ENCODE results near the gene NOS1AP.

NOS1AP gene

GRCh38 chr1:162214202-162214601 lies 144.7 kb downstream of the NOS1AP start:
- WGBS (ENCODE audit: insufficient coverage, insufficient read length), result no CpG with 5 or more reads among the region's 6 CpGs
- H3K9me3 ChIP-seq (ENCODE audit: control insufficient read depth, insufficient read depth, low read length), result no peaks in the 10 kb centered on the region
- no peaks in the 10 kb centered on the region for H3K27me3 ChIP-seq (ENCODE audit: control insufficient read depth, insufficient read depth, low read length)
- no peaks in the 10 kb centered on the region for H3K36me3 ChIP-seq (ENCODE audit: control insufficient read depth, insufficient read depth, low read length)
- H3K27ac ChIP-seq (ENCODE audit: low read length), result no peak overlapping the region
- H3K4me3 ChIP-seq (ENCODE audit: low read length), result no peak overlapping the region
- DNase-seq (ENCODE audit: low read depth, low spot score), result no peak
- H3K4me1 ChIP-seq (ENCODE audit: control insufficient read depth, insufficient read depth, low read length), result peaks cover 14% of the 10 kb centered on the region; the same call in 1 of the 2 replicates

DNA sequence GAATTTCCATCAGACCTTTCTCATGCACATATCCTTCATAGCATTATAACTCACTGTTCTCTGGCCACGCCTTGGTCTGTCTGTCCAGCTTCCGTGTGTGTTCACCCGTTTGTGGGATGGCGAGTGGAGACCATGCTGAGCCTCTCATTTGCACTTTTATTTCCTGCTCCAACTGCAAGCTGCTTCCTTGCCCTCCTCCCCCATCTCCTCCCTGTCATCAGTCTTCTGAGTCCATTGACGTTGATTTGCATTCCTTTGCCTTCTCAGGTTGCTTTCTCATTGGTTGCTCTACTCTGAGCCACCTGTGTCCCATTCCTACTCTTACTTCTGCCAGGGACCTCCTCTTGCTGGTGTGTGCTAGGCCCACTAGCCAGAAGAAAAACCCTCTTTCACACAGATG lies 146.4 kb downstream of the NOS1AP start:
- Histone ChIP-seq H3K36me3 (ENCODE audit: control insufficient read depth, insufficient read depth, low read length) (no peaks in the 10 kb centered on the region), H3K4me1 (ENCODE audit: control insufficient read depth, insufficient read depth, low read length) (peaks cover 17% of the 10 kb centered on the region), H3K9me3 (ENCODE audit: control insufficient read depth, insufficient read depth, low read length) (no peaks in the 10 kb centered on the region), H3K27ac (ENCODE audit: low read length) (no peak overlapping the region), H3K4me3 (ENCODE audit: low read length) (no peak overlapping the region), H3K27me3 (ENCODE audit: control insufficient read depth, insufficient read depth, low read length) (no peaks in the 10 kb centered on the region)
- no CpG with 5 or more reads among the region's 5 CpGs for WGBS (ENCODE audit: insufficient coverage, insufficient read length)
- DNase-seq (ENCODE audit: low read depth, low spot score), result no peak

DNA sequence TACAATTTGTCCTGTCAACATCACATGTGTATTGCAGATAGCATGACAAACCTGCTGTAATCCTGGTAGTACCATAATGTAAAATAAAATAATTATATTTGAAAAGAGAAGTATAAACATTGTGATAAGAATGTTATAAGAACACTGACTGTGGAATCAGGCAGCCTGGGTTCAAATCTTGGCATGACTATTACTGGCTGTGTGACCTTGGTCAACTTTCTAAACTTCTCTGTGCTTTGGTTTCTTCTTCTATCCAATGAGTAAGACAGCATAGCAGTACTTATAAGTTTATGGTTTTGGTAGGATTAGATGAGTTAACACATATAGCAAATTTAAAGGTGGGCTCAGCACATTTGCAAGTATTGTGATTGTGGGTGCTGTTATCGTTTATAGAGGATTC lies 147.1 kb downstream of the NOS1AP start:
- no peaks in the 10 kb centered on the region for H3K36me3 ChIP-seq (ENCODE audit: control insufficient read depth, insufficient read depth, low read length)
- peaks cover 17% of the 10 kb centered on the region for H3K4me1 ChIP-seq (ENCODE audit: control insufficient read depth, insufficient read depth, low read length)
- H3K9me3 ChIP-seq (ENCODE audit: control insufficient read depth, insufficient read depth, low read length), result no peaks in the 10 kb centered on the region
- no CpG with 5 or more reads among the region's 1 CpG for WGBS (ENCODE audit: insufficient coverage, insufficient read length)
- H3K4me3 ChIP-seq (ENCODE audit: low read length), result no peak overlapping the region
- H3K27me3 ChIP-seq (ENCODE audit: control insufficient read depth, insufficient read depth, low read length), result no peaks in the 10 kb centered on the region
- no peak overlapping the region for H3K27ac ChIP-seq (ENCODE audit: low read length)
- DNase-seq (ENCODE audit: low read depth, low spot score), result no peak

- H3K27me3 ChIP-seq (ENCODE audit: control insufficient read depth, insufficient read depth, low read length), result no peaks in the 10 kb centered on the region
- WGBS (ENCODE audit: insufficient coverage, insufficient read length), result no CpG with 5 or more reads among the region's 1 CpG
- no peak overlapping the region for H3K27ac ChIP-seq (ENCODE audit: low read length)
- H3K4me1 ChIP-seq (ENCODE audit: control insufficient read depth, insufficient read depth, low read length), result peaks cover 17% of the 10 kb centered on the region
- H3K4me3 ChIP-seq (ENCODE audit: low read length), result no peak overlapping the region
- no peak for DNase-seq (ENCODE audit: low read depth, low spot score)
- H3K9me3 ChIP-seq (ENCODE audit: control insufficient read depth, insufficient read depth, low read length), result no peaks in the 10 kb centered on the region
- no peaks in the 10 kb centered on the region for H3K36me3 ChIP-seq (ENCODE audit: control insufficient read depth, insufficient read depth, low read length)
These were observed 148.2 kb downstream of the NOS1AP start for GRCh38 chr1:162217706-162218105.

DNA sequence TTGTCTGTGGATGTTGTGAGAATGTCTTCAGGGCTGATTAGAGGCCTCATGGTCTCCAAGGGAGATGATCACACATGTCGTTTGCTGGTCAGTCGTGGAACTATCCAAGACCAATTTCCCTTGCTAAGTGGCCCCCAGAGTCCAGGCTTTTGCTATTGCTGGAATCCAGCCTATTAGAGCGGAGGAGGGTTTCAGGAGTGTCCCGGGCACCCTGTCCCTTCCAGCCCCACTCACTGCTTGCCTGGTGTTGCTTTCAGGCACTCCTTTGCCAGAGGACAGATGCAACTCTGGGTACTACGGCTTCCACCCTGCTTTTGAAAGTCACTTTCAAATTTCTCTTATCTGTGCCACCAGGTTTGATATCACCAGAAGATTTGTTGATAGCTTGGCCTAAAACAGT lies 149.1 kb downstream of the NOS1AP start:
- Histone ChIP-seq H3K36me3 (ENCODE audit: control insufficient read depth, insufficient read depth, low read length) (no peaks in the 10 kb centered on the region), H3K27ac (ENCODE audit: low read length) (no peak overlapping the region), H3K9me3 (ENCODE audit: control insufficient read depth, insufficient read depth, low read length) (no peaks in the 10 kb centered on the region), H3K4me3 (ENCODE audit: low read length) (no peak overlapping the region), H3K27me3 (ENCODE audit: control insufficient read depth, insufficient read depth, low read length) (no peaks in the 10 kb centered on the region), H3K4me1 (ENCODE audit: control insufficient read depth, insufficient read depth, low read length) (peaks cover 14% of the 10 kb centered on the region)
- no CpG with 5 or more reads among the region's 5 CpGs for WGBS (ENCODE audit: insufficient coverage, insufficient read length)
- DNase-seq (ENCODE audit: low read depth, low spot score), result no peak

- no peaks in the 10 kb centered on the region for H3K36me3 ChIP-seq (ENCODE audit: control insufficient read depth, insufficient read depth, low read length)
- no peak for DNase-seq (ENCODE audit: low read depth, low spot score)
- no peak overlapping the region for H3K4me3 ChIP-seq (ENCODE audit: low read length)
- H3K4me1 ChIP-seq (ENCODE audit: control insufficient read depth, insufficient read depth, low read length), result peaks cover 14% of the 10 kb centered on the region
- no peak overlapping the region for H3K27ac ChIP-seq (ENCODE audit: low read length)
- no peaks in the 10 kb centered on the region for H3K27me3 ChIP-seq (ENCODE audit: control insufficient read depth, insufficient read depth, low read length)
- WGBS (ENCODE audit: insufficient coverage, insufficient read length), result no CpG with 5 or more reads among the region's 5 CpGs
- no peaks in the 10 kb centered on the region for H3K9me3 ChIP-seq (ENCODE audit: control insufficient read depth, insufficient read depth, low read length)
These were observed 149.5 kb downstream of the NOS1AP start for GRCh38 chr1:162218975-162219374.

DNA sequence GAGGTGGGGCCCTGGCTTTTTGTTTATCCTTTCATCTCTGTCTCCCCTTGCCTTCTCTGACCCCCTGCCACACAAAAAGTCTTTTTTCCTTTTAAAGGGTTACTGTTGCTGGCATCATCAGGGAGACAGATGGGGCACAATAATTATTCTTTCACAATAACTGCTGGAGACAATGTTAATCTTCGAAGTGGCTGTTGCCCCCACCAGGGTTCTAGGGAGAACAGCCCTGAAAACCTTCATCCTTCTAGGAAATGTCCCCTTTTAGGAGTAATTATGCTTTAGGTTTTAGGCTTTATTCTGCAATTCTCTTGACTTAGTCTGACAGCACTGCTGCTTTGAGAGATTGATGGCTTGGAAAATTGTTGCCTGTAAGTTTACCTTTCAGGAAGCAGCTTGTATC lies 150.0 kb downstream of the NOS1AP start:
- Histone ChIP-seq H3K27ac (ENCODE audit: low read length) (no peak overlapping the region), H3K9me3 (ENCODE audit: control insufficient read depth, insufficient read depth, low read length) (no peaks in the 10 kb centered on the region), H3K4me1 (ENCODE audit: control insufficient read depth, insufficient read depth, low read length) (peaks cover 14% of the 10 kb centered on the region), H3K4me3 (ENCODE audit: low read length) (no peak overlapping the region), H3K27me3 (ENCODE audit: control insufficient read depth, insufficient read depth, low read length) (no peaks in the 10 kb centered on the region), H3K36me3 (ENCODE audit: control insufficient read depth, insufficient read depth, low read length) (no peaks in the 10 kb centered on the region)
- DNase-seq (ENCODE audit: low read depth, low spot score), result no peak
- WGBS (ENCODE audit: insufficient coverage, insufficient read length), result no CpG with 5 or more reads among the region's 1 CpG

GRCh38 chr1:162220009-162220539 lies 150.6 kb downstream of the NOS1AP start:
- Histone ChIP-seq H3K4me1 (ENCODE audit: control insufficient read depth, insufficient read depth, low read length) (peaks cover 13% of the 10 kb centered on the region), H3K9me3 (ENCODE audit: control insufficient read depth, insufficient read depth, low read length) (no peaks in the 10 kb centered on the region), H3K27ac (ENCODE audit: low read length) (no peak overlapping the region), H3K27me3 (ENCODE audit: control insufficient read depth, insufficient read depth, low read length) (no peaks in the 10 kb centered on the region), H3K4me3 (ENCODE audit: low read length) (no peak overlapping the region), H3K36me3 (ENCODE audit: control insufficient read depth, insufficient read depth, low read length) (no peaks in the 10 kb centered on the region)
- DNase-seq (ENCODE audit: low read depth, low spot score), result no peak
- no CpG with 5 or more reads among the region's 6 CpGs for WGBS (ENCODE audit: insufficient coverage, insufficient read length)

- Histone ChIP-seq H3K4me3 (ENCODE audit: low read length) (no peak overlapping the region), H3K27me3 (ENCODE audit: control insufficient read depth, insufficient read depth, low read length) (no peaks in the 10 kb centered on the region), H3K9me3 (ENCODE audit: control insufficient read depth, insufficient read depth, low read length) (no peaks in the 10 kb centered on the region), H3K36me3 (ENCODE audit: control insufficient read depth, insufficient read depth, low read length) (no peaks in the 10 kb centered on the region), H3K4me1 (ENCODE audit: control insufficient read depth, insufficient read depth, low read length) (peaks cover 4% of the 10 kb centered on the region), H3K27ac (ENCODE audit: low read length) (no peak overlapping the region)
- DNase-seq (ENCODE audit: low read depth, low spot score), result no peak
- WGBS (ENCODE audit: insufficient coverage, insufficient read length), result no CpG with 5 or more reads among the region's 5 CpGs
These were observed 152.5 kb downstream of the NOS1AP start for GRCh38 chr1:162222014-162222413.

GRCh38 chr1:162222730-162223129 lies 153.2 kb downstream of the NOS1AP start:
- H3K36me3 ChIP-seq (ENCODE audit: control insufficient read depth, insufficient read depth, low read length), result no peaks in the 10 kb centered on the region
- H3K27me3 ChIP-seq (ENCODE audit: control insufficient read depth, insufficient read depth, low read length), result no peaks in the 10 kb centered on the region
- H3K4me3 ChIP-seq (ENCODE audit: low read length), result no peak overlapping the region
- H3K27ac ChIP-seq (ENCODE audit: low read length), result no peak overlapping the region
- WGBS (ENCODE audit: insufficient coverage, insufficient read length), result no CpG with 5 or more reads among the region's 2 CpGs
- DNase-seq (ENCODE audit: low read depth, low spot score), result no peak
- H3K9me3 ChIP-seq (ENCODE audit: control insufficient read depth, insufficient read depth, low read length), result no peaks in the 10 kb centered on the region
- peaks cover 4% of the 10 kb centered on the region for H3K4me1 ChIP-seq (ENCODE audit: control insufficient read depth, insufficient read depth, low read length)

DNA sequence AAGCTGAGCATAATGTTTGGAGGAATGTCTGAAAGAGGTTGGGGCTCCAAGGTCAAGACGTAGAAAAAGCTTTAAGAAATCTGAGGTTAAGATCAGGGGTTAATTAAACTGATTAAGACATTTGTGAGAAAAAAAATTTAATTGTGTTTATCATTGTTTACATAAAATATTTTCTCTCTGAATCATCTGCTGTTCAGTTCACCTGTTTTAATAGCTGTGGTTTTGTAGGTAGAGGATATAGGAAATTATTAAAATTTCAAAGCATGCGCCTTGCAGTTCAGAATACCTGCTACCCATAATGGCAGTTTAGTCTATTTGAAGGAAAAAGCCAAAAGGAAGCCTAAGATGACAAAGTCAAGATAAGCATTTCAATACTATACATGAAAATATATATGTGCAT lies 154.0 kb downstream of the NOS1AP start:
- DNase-seq (ENCODE audit: low read depth, low spot score), result no peak
- Histone ChIP-seq H3K9me3 (ENCODE audit: control insufficient read depth, insufficient read depth, low read length) (no peaks in the 10 kb centered on the region), H3K36me3 (ENCODE audit: control insufficient read depth, insufficient read depth, low read length) (no peaks in the 10 kb centered on the region), H3K27me3 (ENCODE audit: control insufficient read depth, insufficient read depth, low read length) (no peaks in the 10 kb centered on the region), H3K27ac (ENCODE audit: low read length) (no peak overlapping the region), H3K4me3 (ENCODE audit: low read length) (no peak overlapping the region), H3K4me1 (ENCODE audit: control insufficient read depth, insufficient read depth, low read length) (peaks cover 4% of the 10 kb centered on the region)
- WGBS (ENCODE audit: insufficient coverage, insufficient read length), result no CpG with 5 or more reads among the region's 2 CpGs

Data from iPS DF 6.9 (cell line).